H1 (cell line): ENCODE data around the gene STK32C. TPM values are rescaled to one million over a fixed set of nuclear protein-coding genes. Genes with fewer than 3 reads are reported as not detected.

Source experiments
- CTCF ChIA-PET: fragments of 300-600 bp; sonication (Branson Sonifier 250); formaldehyde crosslinking; loops from one replicate; lab custom pipeline; 2021; ENCODE audit not compliant: partially characterized antibody; lab: Charles Lee
- POLR2A ChIA-PET: fragments of 300-600 bp; sonication (Branson Sonifier 250); formaldehyde crosslinking; loops from one replicate; lab custom pipeline; 2021; ENCODE audit warnings: inconsistent platforms; ENCODE audit not compliant: partially characterized antibody; lab: Charles Lee
- DNase-seq, 2 experiments: peaks; one replicate each; pipeline versions ENCODE4 v3.0.0 to v3.0.0-alpha.2; 2010 to 2022; ENCODE audit warnings: low spot score in 2 of 2, low read depth in 1 of 2, mixed read lengths in 1 of 2
- FAIRE-seq: peaks from 2 replicates; lab custom pipeline; 2011; peaks lifted over from hg19 to GRCh38; lab: Jason Lieb, UNC
- H2AFZ ChIP-seq: 2 replicates; pipeline ENCODE4 v1.8.1; 2012; ENCODE audit warnings: low read length, inconsistent platforms
- H2AK5ac ChIP-seq: 2 replicates; pipeline ENCODE4 v1.6.1; 2013; ENCODE audit warnings: low read depth, low read length
- H2BK120ac ChIP-seq: replicated peaks from 2 replicates; pipeline ENCODE3; 2013; ENCODE audit warnings: low read depth, low read length, inconsistent platforms
- H2BK12ac ChIP-seq: 2 replicates; pipeline ENCODE4 v1.6.1; 2013; ENCODE audit warnings: low read depth, low read length
- H2BK15ac ChIP-seq: 2 replicates; pipeline ENCODE4 v1.6.1; 2013; ENCODE audit warnings: low read length
- H2BK20ac ChIP-seq: 2 replicates; pipeline ENCODE4 v1.6.1; 2013; ENCODE audit warnings: low read length
- H2BK5ac ChIP-seq: 2 replicates; pipeline ENCODE4 v1.6.1; 2013; ENCODE audit warnings: low read depth, low read length
- H3K14ac ChIP-seq: 2 replicates; pipeline ENCODE4 v1.6.1; 2013; ENCODE audit warnings: inconsistent platforms; ENCODE audit not compliant: insufficient read length
- H3K18ac ChIP-seq: 2 replicates; pipeline ENCODE4 v1.6.1; 2013; ENCODE audit warnings: low read length; ENCODE audit errors: extremely low read depth
- H3K23ac ChIP-seq: 2 replicates; pipeline ENCODE4 v1.6.1; 2013; ENCODE audit warnings: inconsistent platforms; ENCODE audit not compliant: insufficient read length
- H3K23me2 ChIP-seq: 2 replicates; pipeline ENCODE4 v1.6.1; 2013; ENCODE audit warnings: low read depth, low read length
- H3K27ac ChIP-seq: 2 replicates; pipeline ENCODE4 v1.6.1; 2011; ENCODE audit warnings: low read depth, low read length, inconsistent platforms
- H3K27me3 ChIP-seq, 4 experiments: replicated peaks in 1 of 4; 1 replicate in 1 of 4; 2 replicates in 3 of 4; pipeline versions ENCODE4 v1.6.1 to v1.8.1; 2011 to 2013; ENCODE audit warnings: low read length in 3 of 4, mild to moderate bottlenecking in 3 of 4, inconsistent platforms in 2 of 4, mixed read lengths in 2 of 4, moderate library complexity in 1 of 4; ENCODE audit not compliant: control insufficient read depth in 3 of 4, insufficient read depth in 3 of 4; ENCODE audit errors: extremely low read depth in 1 of 4
- H3K36me3 ChIP-seq, 4 experiments: 2 replicates each; pipeline versions ENCODE4 v1.6.1 to v1.8.1; 2011 to 2013; ENCODE audit warnings: mild to moderate bottlenecking in 4 of 4, low read length in 3 of 4, moderate library complexity in 2 of 4, control low read depth in 1 of 4, inconsistent platforms in 1 of 4; ENCODE audit not compliant: insufficient read depth in 4 of 4, control insufficient read depth in 2 of 4
- H3K4ac ChIP-seq: replicated peaks from 2 replicates; pipeline ENCODE3; 2013; ENCODE audit warnings: low read length, low read depth, mixed read lengths, inconsistent platforms; ENCODE audit not compliant: insufficient read length
- H3K4me1 ChIP-seq, 4 experiments: replicated peaks in 1 of 4; 1 replicate in 1 of 4; 2 replicates in 3 of 4; pipeline versions ENCODE4 v1.6.1 to v1.8.1; 2011 to 2013; ENCODE audit warnings: low read length in 3 of 4, inconsistent platforms in 2 of 4, mixed read lengths in 1 of 4; ENCODE audit not compliant: insufficient read depth in 4 of 4, control insufficient read depth in 3 of 4
- H3K4me2 ChIP-seq, 2 experiments: 2 replicates each; pipeline versions ENCODE4 v1.6.1 to v1.8.1; 2011 to 2013; ENCODE audit warnings: low read depth in 2 of 2, low read length in 2 of 2, control low read depth in 1 of 2, inconsistent platforms in 1 of 2, mild to moderate bottlenecking in 1 of 2; ENCODE audit not compliant: insufficient read depth in 1 of 2
- H3K4me3 ChIP-seq, 4 experiments: fragments of 200-600, 300-600 bp in 1 of 4; sonication (generic), shearing (Covaris generic), sonication (Bioruptor Twin) in 1 of 4; 2 replicates each; pipeline versions ENCODE4 v1.5.1 to v1.8.1; 2011 to 2016; ENCODE audit warnings: low read length in 4 of 4, low read depth in 3 of 4, control low read depth in 2 of 4, inconsistent platforms in 2 of 4, mild to moderate bottlenecking in 2 of 4, mixed read lengths in 1 of 4, moderate library complexity in 1 of 4; ENCODE audit not compliant: insufficient read depth in 2 of 4; ENCODE audit errors: extremely low read depth in 1 of 4
- H3K56ac ChIP-seq: replicated peaks from 2 replicates; pipeline ENCODE3; 2013; ENCODE audit warnings: low read depth, mild to moderate bottlenecking, mixed read lengths, low read length, inconsistent platforms; ENCODE audit not compliant: insufficient read length
- H3K79me1 ChIP-seq: 2 replicates; pipeline ENCODE4 v1.6.1; 2013; ENCODE audit warnings: low read depth, low read length, control low read depth
- H3K79me2 ChIP-seq, 2 experiments: 2 replicates each; pipeline versions ENCODE4 v1.6.1 to v1.8.1; 2012 to 2013; ENCODE audit warnings: low read length in 2 of 2, mild to moderate bottlenecking in 2 of 2, inconsistent platforms in 1 of 2; ENCODE audit not compliant: insufficient read depth in 2 of 2, control insufficient read depth in 1 of 2
- H3K9ac ChIP-seq, 4 experiments: replicated peaks in 1 of 4; 1 replicate in 1 of 4; 2 replicates in 3 of 4; pipeline versions ENCODE4 v1.6.1 to v1.8.1; 2011 to 2013; ENCODE audit warnings: low read depth in 3 of 4, low read length in 3 of 4, control low read depth in 2 of 4, mild to moderate bottlenecking in 2 of 4, moderate library complexity in 2 of 4, inconsistent platforms in 1 of 4; ENCODE audit errors: extremely low read depth in 1 of 4
- H3K9me3 ChIP-seq, 2 experiments: 2 replicates each; pipeline versions ENCODE4 v1.6.1 to v1.8.1; 2012 to 2013; ENCODE audit warnings: mild to moderate bottlenecking in 2 of 2, moderate library complexity in 2 of 2, control low read depth in 1 of 2, inconsistent platforms in 1 of 2, low read depth in 1 of 2, low read length in 1 of 2, mixed read lengths in 1 of 2; ENCODE audit not compliant: insufficient read depth in 2 of 2
- H4K20me1 ChIP-seq, 2 experiments: replicated peaks in 1 of 2; 2 replicates each; pipeline versions ENCODE3 to v1.8.1; 2011 to 2013; ENCODE audit warnings: inconsistent platforms in 2 of 2, low read length in 2 of 2, mild to moderate bottlenecking in 1 of 2; ENCODE audit not compliant: insufficient read depth in 2 of 2, control insufficient read depth in 1 of 2
- H4K5ac ChIP-seq: 2 replicates; pipeline ENCODE4 v1.6.1; 2013; ENCODE audit warnings: low read length, low read depth, mixed read lengths, inconsistent platforms; ENCODE audit not compliant: insufficient read length
- H4K8ac ChIP-seq: 2 replicates; pipeline ENCODE4 v1.8.0; 2013; ENCODE audit warnings: mild to moderate bottlenecking, moderate library complexity, low read length, inconsistent platforms; ENCODE audit not compliant: insufficient read depth; ENCODE audit errors: extremely low read depth
- H4K91ac ChIP-seq: replicated peaks from 2 replicates; pipeline ENCODE3; 2013; ENCODE audit warnings: low read length, mixed read lengths, inconsistent platforms; ENCODE audit not compliant: insufficient read length
- SIX5 ChIP-seq: IDR thresholded peaks from 2 replicates; pipeline ENCODE4 v1.6.1; 2011; ENCODE audit warnings: mild to moderate bottlenecking, low read depth, low read length
- WGBS, 2 experiments: shearing (Covaris generic) in 1 of 2; methylation state at CpG; one replicate each; pipeline versions ENCODE4 v1.1.6 to v1.1.7; 2013 to 2015; ENCODE audit warnings: low lambda C conversion rate in 2 of 2, mixed read lengths in 2 of 2, inconsistent platforms in 1 of 2, low coverage in 1 of 2, missing lambda C conversion rate in 1 of 2; ENCODE audit not compliant: insufficient replicate concordance in 2 of 2, insufficient coverage in 1 of 2, insufficient read length in 1 of 2; ENCODE audit errors: extremely low coverage in 1 of 2, missing lambda C conversion rate in 1 of 2; 5-methylcytosine and 5-hydroxymethylcytosine counted together
- polyA plus RNA-seq, 7 experiments: library from polyadenylated mRNA; depleted of rRNA in 3 of 7; stranded (reverse) in 5 of 7; unstranded in 2 of 7; fragments of >200 nt in 5 of 7; fragments of 200-250 nt in 2 of 7; gene quantifications; 1 replicate in 5 of 7; 2 replicates in 1 of 7; 4 replicates in 1 of 7; pipeline versions ENCODE4 v1.2.1 to v1.2.3, GENCODE V29; 2011 to 2013; ENCODE audit warnings: missing spikeins in 2 of 7, mixed read lengths in 2 of 7
- total RNA-seq: library from RNA; stranded (reverse); fragmentation: NEBNext Ultra II Directional; extraction: Animal tissue kit (Norgen Biotek cat#: 25700); gene quantifications from 2 replicates; pipeline ENCODE4 v1.2.1, GENCODE V29; 2021

STK32C gene
- total and polyA plus RNA-seq, 2 of the 8 experiments (the other 6 are each of a cell fraction or from before 2014, with no cell fraction given) = 10.6 to 15.6 TPM

GRCh38 chr10:132274986-132275385, 32.8 kb downstream of the STK32C start:
- FAIRE-seq (no peak), DNase-seq (no peak)
- H2BK15ac ChIP-seq = no peak overlapping the region
- H3K27ac ChIP-seq = no peak overlapping the region
- no peak overlapping the region for H2BK12ac ChIP-seq
- H3K18ac ChIP-seq = no peak overlapping the region
- WGBS, 2 experiments = 87% methylated on average over 8 of the region's 9 CpGs; no CpG with 5 or more reads in 1 of the 2 experiments
- H4K91ac ChIP-seq = no peak overlapping the region
- no peak overlapping the region for H2BK5ac ChIP-seq
- H3K23me2 ChIP-seq = no peaks in the 10 kb centered on the region
- no peaks in the 10 kb centered on the region; a peak in 1 of 4 replicates for H3K9me3 ChIP-seq
- peak overlapping the region; percentile 60; the same call in 1 of the 2 replicates for H4K8ac ChIP-seq
- H3K79me2 ChIP-seq = no peaks in the 10 kb centered on the region
- H3K4ac ChIP-seq = no peak overlapping the region
- no peaks in the 10 kb centered on the region; the same call in 1 of the 2 replicates for H3K79me1 ChIP-seq
- H3K4me1 ChIP-seq = no peaks in the 10 kb centered on the region; a peak in 1 of 7 replicates
- CTCF ChIA-PET = interaction anchor here (0.7 to 1.3 kb wide), 2 partner anchors 24 to 361 kb away, joined by 3 read pairs; no protein-coding TSS in a partner anchor
- H3K4me2 ChIP-seq = no peak overlapping the region
- peaks cover 0 to 5% of the 10 kb centered on the region in 2 experiments for H4K20me1 ChIP-seq
- H2AFZ ChIP-seq = no peak overlapping the region
- no peak overlapping the region for H3K9ac ChIP-seq
- H2AK5ac ChIP-seq = no peak overlapping the region
- H2BK20ac ChIP-seq = no peak overlapping the region
- H3K56ac ChIP-seq = no peak overlapping the region
- H3K14ac ChIP-seq = no peak overlapping the region
- no peaks in the 10 kb centered on the region for H3K27me3 ChIP-seq
- H3K4me3 ChIP-seq = no peak overlapping the region
- no peak overlapping the region for H2BK120ac ChIP-seq
- POLR2A ChIA-PET = no interaction called here
- no peak overlapping the region for H4K5ac ChIP-seq
- no peaks in the 10 kb centered on the region for H3K36me3 ChIP-seq
- no peak overlapping the region for H3K23ac ChIP-seq
- no peak for TF ChIP-seq SIX5
